Thoracic aorta (tissue), 2 donors: ENCODE data around the gene WT1. TPM values are rescaled to one million over a fixed set of nuclear protein-coding genes. Genes with fewer than 3 reads are reported as not detected.

Experiments used
- ATAC-seq: fragments of 150-250 bp; one replicate; pipeline ENCODE4 v1.8.0; 2017; ENCODE audit warnings: low read depth; ENCODE audit not compliant: insufficient number of reproducible peaks, low FRiP score
- DNase-seq: peaks from one replicate; pipeline ENCODE4 v3.0.0-alpha.2; 2020; ENCODE audit warnings: low spot score
- H3K27ac ChIP-seq, 2 donors: fragments of 200-600 bp; sonication (generic); 1 replicate in 1 of 2; 2 replicates in 1 of 2; pipeline ENCODE4 v1.5.1; 2016; ENCODE audit warnings: mild to moderate bottlenecking in 2 of 2, moderate library complexity in 2 of 2
- H3K27me3 ChIP-seq: fragments of 200-600 bp; sonication (generic); replicated peaks from 2 replicates; pipeline ENCODE4 v1.6.0; 2016; ENCODE audit warnings: mild to moderate bottlenecking; ENCODE audit not compliant: insufficient read depth
- H3K36me3 ChIP-seq: fragments of 200-600 bp; sonication (generic); one replicate; pipeline ENCODE4 v1.5.1; 2016
- H3K4me1 ChIP-seq, 2 donors: fragments of 200-600 bp; sonication (generic); 1 replicate in 1 of 2; 2 replicates in 1 of 2; pipeline versions ENCODE4 v1.5.1 to v1.6.0; 2016; ENCODE audit warnings: low read depth in 2 of 2, mild to moderate bottlenecking in 1 of 2; ENCODE audit not compliant: control insufficient read depth in 1 of 2
- H3K4me3 ChIP-seq: fragments of 200-600 bp; sonication (generic); 2 replicates; pipeline ENCODE4 v1.5.1; 2016; ENCODE audit warnings: mild to moderate bottlenecking
- H3K9me3 ChIP-seq: fragments of 200-600 bp; sonication (generic); 2 replicates; pipeline ENCODE4 v1.5.1; 2016
- total RNA-seq, 2 donors: library from RNA; depleted of rRNA; stranded (reverse); fragments of >200 nt; gene quantifications; one replicate each; pipeline versions ENCODE4 v1.1.0 to v1.2.3, GENCODE V29; 2016
- TF ChIP-seq, protein P1 (sequence below): fragments of 200-600 bp; sonication (generic); IDR thresholded peaks from one replicate; pipeline ENCODE4 v1.5.1; 2019; ENCODE audit warnings: antibody characterized with exemption

Gene WT1
- total RNA-seq, 2 donors from 2014 or later, result 1.1 TPM; not detected in 1

- DNase-seq (no peak), ATAC-seq (no peak)
- H3K27ac ChIP-seq, result no peak overlapping the region
- no peaks in the 10 kb centered on the region for H3K27me3 ChIP-seq
- H3K4me1 ChIP-seq, result no peaks in the 10 kb centered on the region
- TF ChIP-seq, protein P1, sequence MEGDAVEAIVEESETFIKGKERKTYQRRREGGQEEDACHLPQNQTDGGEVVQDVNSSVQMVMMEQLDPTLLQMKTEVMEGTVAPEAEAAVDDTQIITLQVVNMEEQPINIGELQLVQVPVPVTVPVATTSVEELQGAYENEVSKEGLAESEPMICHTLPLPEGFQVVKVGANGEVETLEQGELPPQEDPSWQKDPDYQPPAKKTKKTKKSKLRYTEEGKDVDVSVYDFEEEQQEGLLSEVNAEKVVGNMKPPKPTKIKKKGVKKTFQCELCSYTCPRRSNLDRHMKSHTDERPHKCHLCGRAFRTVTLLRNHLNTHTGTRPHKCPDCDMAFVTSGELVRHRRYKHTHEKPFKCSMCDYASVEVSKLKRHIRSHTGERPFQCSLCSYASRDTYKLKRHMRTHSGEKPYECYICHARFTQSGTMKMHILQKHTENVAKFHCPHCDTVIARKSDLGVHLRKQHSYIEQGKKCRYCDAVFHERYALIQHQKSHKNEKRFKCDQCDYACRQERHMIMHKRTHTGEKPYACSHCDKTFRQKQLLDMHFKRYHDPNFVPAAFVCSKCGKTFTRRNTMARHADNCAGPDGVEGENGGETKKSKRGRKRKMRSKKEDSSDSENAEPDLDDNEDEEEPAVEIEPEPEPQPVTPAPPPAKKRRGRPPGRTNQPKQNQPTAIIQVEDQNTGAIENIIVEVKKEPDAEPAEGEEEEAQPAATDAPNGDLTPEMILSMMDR, result no peak
- no peak overlapping the region for H3K4me3 ChIP-seq
- no peaks in the 10 kb centered on the region for H3K9me3 ChIP-seq
- H3K36me3 ChIP-seq, result no peaks in the 10 kb centered on the region
Measured at GRCh38 chr11:32344946-32345345, 90.4 kb downstream of the WT1 start.

DNA sequence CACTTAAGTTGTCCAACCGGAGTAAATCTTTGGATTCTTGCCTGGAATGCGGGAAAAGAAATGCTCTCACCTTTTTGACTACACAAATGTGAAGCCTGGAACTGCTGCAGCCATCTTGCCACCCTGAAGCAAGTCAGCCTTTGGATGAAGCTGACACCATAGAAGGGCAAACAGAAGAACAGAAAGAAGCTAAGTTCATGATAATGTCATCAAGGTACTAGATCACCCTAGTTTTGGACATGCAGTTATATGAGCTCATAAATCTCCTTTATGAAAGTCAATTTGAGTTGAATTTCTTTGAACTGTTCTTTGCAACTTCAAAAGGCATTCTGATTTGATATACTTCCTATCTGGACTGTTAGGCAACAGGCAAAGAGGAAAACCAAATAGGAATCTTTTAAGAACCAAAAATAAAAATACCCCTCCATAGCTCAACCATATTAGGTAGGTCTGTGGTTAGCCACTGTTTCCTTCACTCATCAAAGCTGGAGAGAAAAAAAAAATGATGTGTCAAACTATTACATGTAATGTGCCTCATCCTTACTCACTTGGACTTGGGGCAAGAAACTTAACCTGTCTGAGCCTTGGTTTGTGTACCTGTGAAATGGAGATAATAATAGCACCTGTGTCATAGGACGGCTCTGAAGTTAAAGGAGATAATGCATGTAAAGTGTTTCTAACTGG is 91.9 kb downstream of the WT1 start:
- TF ChIP-seq, protein P1, result no peak
- Histone ChIP-seq H3K27ac (no peak overlapping the region), H3K4me3 (no peak overlapping the region), H3K27me3 (no peaks in the 10 kb centered on the region), H3K36me3 (no peaks in the 10 kb centered on the region), H3K9me3 (no peaks in the 10 kb centered on the region), H3K4me1 (no peaks in the 10 kb centered on the region)
- DNase-seq, result no peak
- ATAC-seq, result no peak

GRCh38 chr11:32341620-32342613 is 93.4 kb downstream of the WT1 start:
- ATAC-seq (no peak), DNase-seq (no peak)
- Histone ChIP-seq H3K27ac (no peak overlapping the region), H3K4me1 (no peaks in the 10 kb centered on the region), H3K36me3 (no peaks in the 10 kb centered on the region), H3K9me3 (no peaks in the 10 kb centered on the region), H3K27me3 (no peaks in the 10 kb centered on the region), H3K4me3 (no peak overlapping the region)
- TF ChIP-seq, protein P1, result no peak

DNA sequence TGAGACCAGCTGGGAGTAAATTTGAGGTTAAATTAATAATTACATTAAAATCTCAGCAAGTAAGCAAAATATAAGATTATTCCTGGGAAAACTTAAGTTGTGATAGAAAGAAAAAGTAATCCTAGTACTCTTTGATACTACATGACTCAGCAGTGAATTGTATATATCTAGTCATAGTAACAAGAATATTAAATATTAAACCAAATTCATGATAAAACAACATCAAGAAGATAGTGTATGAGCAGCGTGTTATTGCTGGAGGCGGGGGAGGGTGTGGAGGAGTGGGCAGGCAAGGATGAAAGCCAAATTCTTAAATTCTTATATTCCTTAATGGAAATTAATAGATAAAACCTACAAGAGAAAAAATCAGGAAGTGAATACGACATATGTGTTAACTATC is 95.2 kb downstream of the WT1 start:
- Histone ChIP-seq H3K36me3 (no peaks in the 10 kb centered on the region), H3K9me3 (no peaks in the 10 kb centered on the region), H3K27me3 (no peaks in the 10 kb centered on the region), H3K4me3 (no peak overlapping the region), H3K4me1 (no peaks in the 10 kb centered on the region), H3K27ac (no peak overlapping the region)
- no peak for ATAC-seq
- TF ChIP-seq, protein P1, result no peak
- no peak for DNase-seq

Other genes with a start within 250 kb of the WT1 start
- gene EIF3M, start 148.3 kb upstream of the WT1 start, total RNA-seq, result 100 to 1,000 TPM; 190 to 347 TPM